Measurements from ENCODE around the gene LCTL.

LCTL gene

DNA sequence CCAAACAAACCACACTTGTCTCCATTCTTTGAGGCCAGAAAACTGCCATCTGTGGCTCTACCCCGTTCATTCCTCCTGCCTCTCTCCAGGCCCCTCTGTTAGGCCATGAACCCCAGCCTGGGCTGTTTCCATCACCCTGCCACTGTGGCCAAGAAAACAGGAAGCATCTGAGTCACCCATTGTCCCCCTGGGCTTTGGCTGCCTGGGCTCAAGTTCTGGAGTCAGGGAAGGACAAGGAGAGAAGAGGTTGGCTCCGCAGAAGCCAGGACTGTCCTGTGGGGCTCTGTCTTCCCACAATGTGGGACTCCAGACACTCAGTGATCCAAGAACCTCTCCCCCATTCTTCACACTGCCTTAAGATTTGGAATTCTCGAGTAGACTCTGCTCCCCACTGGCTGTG lies 14.8 kb upstream of the LCTL start:
- Mint-ChIP-seq H3K27ac (no peak overlapping the region), H3K9me3 (no peaks in the 10 kb centered on the region), H3K27me3 (no peaks in the 10 kb centered on the region), H3K4me3 (no peak overlapping the region), H3K36me3 (no peaks in the 10 kb centered on the region), H3K4me1 (no peaks in the 10 kb centered on the region)
- ATAC-seq: no peak

DNA sequence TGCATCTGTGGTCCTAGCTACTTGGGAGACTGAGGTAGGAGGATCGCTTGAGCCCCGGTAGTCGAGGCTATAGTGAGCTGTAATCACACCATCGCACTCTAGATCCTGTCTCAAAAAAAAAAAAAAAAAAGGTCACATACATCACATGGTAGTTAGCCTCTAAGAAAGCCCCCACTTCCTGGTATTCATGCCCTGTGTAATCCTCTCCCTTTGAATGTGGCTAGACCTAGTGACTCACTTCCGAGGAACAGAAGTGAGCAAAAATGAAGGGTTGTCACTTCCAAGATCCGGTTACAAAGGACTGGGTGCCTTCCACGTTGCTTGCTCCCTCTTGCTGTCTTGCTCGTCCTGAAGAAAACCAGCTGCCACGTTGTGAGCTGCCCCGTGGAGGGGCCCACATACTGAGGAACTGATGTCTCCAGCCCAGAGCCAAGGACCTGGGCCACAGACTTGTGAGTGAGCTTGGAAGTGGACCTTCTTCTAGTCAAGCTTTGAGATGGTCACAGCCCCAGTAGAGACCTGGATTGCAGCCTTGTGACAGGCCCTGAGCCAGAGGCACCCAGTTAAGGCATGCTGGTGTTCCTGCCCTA lies 12.6 kb upstream of the LCTL start:
- H3K27me3 Mint-ChIP-seq: no peaks in the 10 kb centered on the region
- H3K36me3 Mint-ChIP-seq: no peaks in the 10 kb centered on the region
- no peak overlapping the region for H3K27ac Mint-ChIP-seq
- peaks cover 11% of the 10 kb centered on the region for H3K4me1 Mint-ChIP-seq
- H3K4me3 Mint-ChIP-seq: no peak overlapping the region
- no peaks in the 10 kb centered on the region for H3K9me3 Mint-ChIP-seq
- ATAC-seq: no peak

DNA sequence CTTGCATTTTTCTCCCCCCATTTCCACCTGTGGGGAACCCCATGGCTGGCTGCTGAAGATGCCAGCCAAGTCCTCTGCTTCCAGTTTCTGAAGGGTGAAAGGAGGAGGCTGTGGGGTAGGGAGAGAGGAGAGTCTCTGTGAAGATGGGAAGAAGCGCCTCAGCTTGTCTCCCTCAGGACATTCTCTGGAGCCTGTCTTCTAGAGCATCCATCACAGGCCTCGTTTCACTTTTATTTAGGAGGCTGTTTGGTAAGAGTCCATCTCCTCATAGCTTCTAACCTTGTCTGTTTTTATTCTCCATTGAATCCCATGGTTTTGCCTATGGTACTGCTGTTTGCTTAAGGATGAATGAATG lies 8.8 kb upstream of the LCTL start:
- no peak for ATAC-seq
- Mint-ChIP-seq H3K27ac (no peak overlapping the region), H3K36me3 (no peaks in the 10 kb centered on the region), H3K9me3 (peaks cover 4% of the 10 kb centered on the region), H3K27me3 (no peaks in the 10 kb centered on the region), H3K4me1 (peaks cover 14% of the 10 kb centered on the region), H3K4me3 (no peak overlapping the region)

DNA sequence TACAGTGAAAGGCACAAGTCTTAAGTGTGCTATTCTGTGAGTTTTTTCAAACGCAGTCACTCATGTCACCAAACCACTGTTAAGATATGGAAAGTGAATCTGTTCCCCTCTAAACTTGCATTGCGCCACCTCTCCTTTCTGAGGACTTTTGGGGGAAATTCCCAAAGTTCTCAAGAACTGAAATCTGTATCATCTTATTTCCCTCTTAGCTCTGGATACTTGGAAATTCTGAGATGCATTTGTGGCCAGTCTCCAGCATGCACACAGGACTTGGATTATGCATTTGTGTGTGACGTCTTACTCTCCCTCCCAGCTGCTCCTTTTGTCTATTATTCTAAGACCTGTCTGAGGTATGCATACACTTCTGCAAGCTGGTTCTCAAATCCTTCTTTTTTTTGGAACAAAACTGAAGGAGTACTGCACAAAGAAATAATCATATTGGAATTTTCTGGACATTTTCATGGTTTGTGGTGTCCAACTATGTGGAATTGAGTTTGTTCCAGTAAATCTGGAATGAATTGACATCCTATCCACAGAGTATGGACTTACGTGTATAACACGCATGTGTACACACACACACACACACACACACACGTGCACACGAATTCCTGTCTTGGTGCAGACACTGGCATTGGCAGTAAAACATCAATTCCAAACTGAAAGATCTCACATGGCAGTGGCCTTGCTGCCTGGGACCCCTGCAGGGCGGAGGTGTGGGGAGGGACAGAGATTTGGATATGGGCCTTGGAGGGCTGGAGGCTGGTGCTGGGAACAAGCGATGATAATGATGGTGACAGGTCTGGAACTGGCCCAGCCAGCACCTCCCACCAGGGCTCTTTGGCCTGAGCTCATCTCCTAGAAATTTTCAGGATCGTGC lies 8.2 kb upstream of the LCTL start:
- Mint-ChIP-seq H3K4me1 (peaks cover 14% of the 10 kb centered on the region), H3K27ac (peak overlapping the region; percentile 15), H3K36me3 (no peaks in the 10 kb centered on the region), H3K4me3 (no peak overlapping the region), H3K9me3 (peaks cover 4% of the 10 kb centered on the region), H3K27me3 (no peaks in the 10 kb centered on the region)
- ATAC-seq: peak; percentile 53

DNA sequence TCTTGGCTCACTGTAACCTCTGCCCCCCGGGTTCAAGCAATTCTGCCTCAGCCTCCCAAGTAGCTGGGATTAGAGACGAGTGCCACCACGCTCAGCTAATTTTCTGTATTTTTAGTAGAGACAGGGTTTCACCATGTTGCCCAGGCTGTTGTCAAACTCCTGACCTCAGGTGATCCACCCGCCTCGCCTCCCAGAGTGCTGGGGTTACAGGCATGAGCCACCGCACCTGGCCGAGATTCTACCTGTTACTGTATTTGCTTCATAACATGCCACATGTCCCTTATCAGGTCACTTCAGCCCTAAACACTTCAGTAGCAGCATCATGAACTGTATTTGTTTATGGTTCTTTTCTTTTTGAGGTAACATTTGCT lies 7.5 kb upstream of the LCTL start:
- Mint-ChIP-seq H3K4me1 (peaks cover 14% of the 10 kb centered on the region), H3K27me3 (no peaks in the 10 kb centered on the region), H3K27ac (peak overlapping the region; percentile 15), H3K36me3 (no peaks in the 10 kb centered on the region), H3K9me3 (peaks cover 4% of the 10 kb centered on the region), H3K4me3 (no peak overlapping the region)
- no peak for ATAC-seq

DNA sequence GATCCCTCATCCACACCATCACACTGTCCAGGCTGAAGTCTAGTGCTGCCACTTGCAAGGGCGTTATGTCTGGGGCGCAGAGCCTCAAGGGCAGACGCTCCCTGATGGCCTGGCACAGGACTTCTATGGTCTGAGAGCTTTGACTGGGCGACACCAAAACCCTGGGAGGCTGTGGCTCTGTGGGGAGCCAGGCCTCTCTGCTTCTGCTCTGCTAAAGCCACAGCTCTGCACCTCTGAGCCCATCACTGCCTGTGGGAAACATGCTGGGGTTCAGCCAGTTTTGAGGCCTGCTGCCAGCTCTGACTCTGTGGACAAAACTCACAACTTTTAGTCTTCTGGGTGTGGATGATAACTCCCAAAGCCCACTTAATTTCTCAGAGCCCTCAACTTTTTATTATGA lies 6.3 kb upstream of the LCTL start:
- H3K27me3 Mint-ChIP-seq: peaks cover 4% of the 10 kb centered on the region
- H3K27ac Mint-ChIP-seq: peak overlapping the region; percentile 51
- no peak for ATAC-seq
- peaks cover 4% of the 10 kb centered on the region for H3K9me3 Mint-ChIP-seq
- peaks cover 17% of the 10 kb centered on the region for H3K4me1 Mint-ChIP-seq
- no peak overlapping the region for H3K4me3 Mint-ChIP-seq
- H3K36me3 Mint-ChIP-seq: no peaks in the 10 kb centered on the region

DNA sequence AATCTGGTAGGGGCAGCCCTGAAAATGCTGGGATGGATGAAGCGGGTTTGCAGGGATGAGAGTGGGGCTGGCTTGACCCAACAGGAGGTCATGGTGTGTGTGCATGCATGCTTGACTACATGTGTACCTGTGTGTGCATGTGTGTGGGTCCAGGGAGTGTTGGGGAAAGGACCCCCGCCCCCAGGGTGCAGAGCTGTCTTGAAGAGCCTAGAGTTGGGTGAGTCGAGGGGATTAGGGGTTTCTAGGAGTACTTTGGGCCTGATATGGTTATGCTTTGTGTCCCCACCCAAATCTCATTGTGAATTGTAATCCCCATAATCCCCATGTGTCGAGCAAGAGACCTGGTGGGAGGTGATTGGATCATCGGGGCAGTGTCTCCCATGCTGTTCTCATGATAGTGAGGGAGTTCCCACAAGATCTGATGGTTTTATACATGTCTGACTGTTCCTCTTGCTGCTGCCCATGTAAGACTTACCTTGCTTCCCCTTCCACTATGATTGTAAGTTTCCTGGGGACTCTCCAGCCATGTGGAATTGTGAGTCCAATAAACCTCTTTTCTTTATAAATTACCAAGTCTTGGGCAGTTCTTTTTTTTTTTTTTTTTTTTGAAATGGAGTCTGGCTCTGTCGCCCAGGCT lies 5.2 kb upstream of the LCTL start:
- peaks cover 24% of the 10 kb centered on the region for H3K4me1 Mint-ChIP-seq
- H3K4me3 Mint-ChIP-seq: no peak overlapping the region
- peaks cover 12% of the 10 kb centered on the region for H3K27me3 Mint-ChIP-seq
- peaks cover 4% of the 10 kb centered on the region for H3K9me3 Mint-ChIP-seq
- H3K36me3 Mint-ChIP-seq: no peaks in the 10 kb centered on the region
- no peak for ATAC-seq
- no peak overlapping the region for H3K27ac Mint-ChIP-seq

DNA sequence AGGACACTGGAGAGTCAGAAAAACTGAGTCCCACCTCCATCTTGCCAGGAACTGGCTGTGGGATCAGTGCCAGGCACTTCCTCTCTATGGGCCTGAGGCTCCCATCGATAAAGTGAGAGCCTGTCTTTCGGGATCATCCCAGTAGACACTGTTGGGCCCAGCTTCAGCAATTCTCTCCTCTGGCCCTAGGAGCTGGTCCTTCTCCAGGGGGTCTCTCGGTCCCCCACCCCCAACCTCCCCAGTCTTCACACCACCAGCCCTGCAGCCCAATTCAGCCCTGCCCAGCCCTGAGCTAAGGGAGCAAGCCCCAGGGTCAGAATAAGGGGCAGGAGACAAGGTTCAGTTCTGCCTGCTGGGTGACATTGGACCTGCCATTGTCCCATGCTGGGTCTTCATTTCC lies 4.5 kb upstream of the LCTL start:
- H3K27ac Mint-ChIP-seq: no peak overlapping the region
- H3K4me1 Mint-ChIP-seq: peaks cover 24% of the 10 kb centered on the region
- ATAC-seq: no peak
- H3K9me3 Mint-ChIP-seq: peaks cover 4% of the 10 kb centered on the region
- peaks cover 12% of the 10 kb centered on the region for H3K27me3 Mint-ChIP-seq
- H3K4me3 Mint-ChIP-seq: no peak overlapping the region
- H3K36me3 Mint-ChIP-seq: no peaks in the 10 kb centered on the region

DNA sequence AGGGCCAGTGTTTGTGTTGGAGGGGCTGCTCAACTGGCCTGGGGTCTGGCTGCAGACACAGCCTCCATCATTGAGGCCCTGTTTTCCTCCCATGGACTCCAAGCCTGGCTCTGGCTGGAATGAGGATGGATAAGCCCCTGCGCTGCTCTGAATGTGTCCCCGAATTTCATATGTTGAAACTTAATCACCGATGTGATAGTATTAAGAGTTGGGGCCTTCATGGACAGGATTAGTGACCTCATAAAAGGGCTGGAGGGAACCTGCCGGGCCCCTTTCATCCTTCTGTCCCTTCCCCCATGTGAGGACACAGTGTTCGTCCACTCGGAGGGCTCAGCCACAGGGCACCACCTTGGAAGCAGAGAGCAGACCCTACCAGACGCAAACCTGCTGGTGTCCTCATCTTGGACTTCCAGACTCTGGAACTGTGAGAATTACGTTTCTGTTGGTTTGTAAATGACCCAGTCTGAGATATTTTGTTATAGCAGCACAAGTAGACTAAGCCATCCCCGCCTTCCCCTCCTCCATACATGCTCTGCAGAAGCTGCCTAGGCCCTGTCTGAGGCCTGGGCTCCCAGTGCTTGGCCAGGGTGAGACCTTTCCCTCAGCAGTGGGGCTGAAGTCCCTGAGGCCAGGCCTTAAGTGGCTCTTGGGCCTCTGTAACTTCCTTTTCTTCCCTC lies 3.8 kb upstream of the LCTL start:
- Mint-ChIP-seq H3K27me3 (peaks cover 12% of the 10 kb centered on the region), H3K27ac (no peak overlapping the region), H3K4me1 (peaks cover 24% of the 10 kb centered on the region), H3K9me3 (peaks cover 4% of the 10 kb centered on the region), H3K36me3 (no peaks in the 10 kb centered on the region), H3K4me3 (no peak overlapping the region)
- no peak for ATAC-seq

DNA sequence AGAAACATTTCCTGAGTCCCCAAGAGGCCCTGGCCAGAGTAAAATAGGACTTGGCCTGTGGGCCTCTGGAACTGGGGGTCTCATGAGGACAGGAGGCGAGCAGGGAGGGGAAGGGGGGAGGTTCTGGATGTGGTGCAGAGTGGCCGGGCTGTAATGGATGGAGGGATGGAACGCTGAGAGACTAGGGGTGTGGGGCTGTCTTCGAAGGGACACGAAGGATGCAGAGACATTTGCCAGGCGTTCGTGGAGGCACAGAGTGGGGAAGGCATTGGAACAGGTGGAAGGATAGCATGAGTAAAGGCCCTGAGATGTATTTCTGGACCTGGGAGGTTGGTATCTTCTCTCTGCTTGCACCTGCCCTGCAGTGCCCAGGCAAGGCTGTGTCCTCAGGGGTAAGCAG lies 2.1 kb upstream of the LCTL start:
- ATAC-seq: no peak
- Mint-ChIP-seq H3K9me3 (peaks cover 4% of the 10 kb centered on the region), H3K27ac (no peak overlapping the region), H3K4me3 (no peak overlapping the region), H3K27me3 (peaks cover 12% of the 10 kb centered on the region), H3K36me3 (no peaks in the 10 kb centered on the region), H3K4me1 (peaks cover 10% of the 10 kb centered on the region)

DNA sequence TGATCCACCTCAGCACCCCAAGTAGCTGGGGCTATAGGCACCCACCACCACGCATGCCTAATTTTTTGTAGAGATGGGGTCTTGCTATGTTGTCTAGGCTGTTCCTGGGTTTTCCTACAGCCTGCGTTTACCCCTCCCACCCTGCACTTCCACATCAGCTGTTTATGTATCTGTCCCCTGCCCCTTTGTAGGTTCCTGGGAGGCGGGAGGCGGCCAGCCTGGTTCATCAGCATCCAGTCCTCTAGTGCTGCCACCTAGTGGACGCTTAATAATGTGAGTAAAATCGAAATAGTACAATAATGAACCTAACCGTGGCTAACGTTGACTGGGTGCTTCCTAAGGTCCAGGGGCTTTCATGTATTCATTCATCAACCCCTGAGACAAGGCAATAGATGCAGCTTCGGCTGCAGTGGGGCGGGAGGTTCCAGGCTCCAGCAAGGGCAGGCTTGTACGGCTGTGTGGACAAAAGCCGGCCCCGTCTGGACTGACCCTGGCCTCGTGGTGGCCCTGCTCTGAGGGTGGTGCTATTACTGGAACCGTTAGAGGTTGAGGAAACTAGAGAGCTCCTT lies 1.2 kb upstream of the LCTL start:
- peak overlapping the region; percentile 40 for H3K27ac Mint-ChIP-seq
- no peak overlapping the region for H3K4me3 Mint-ChIP-seq
- peaks cover 4% of the 10 kb centered on the region for H3K9me3 Mint-ChIP-seq
- peak; percentile 51 for ATAC-seq
- no peaks in the 10 kb centered on the region for H3K36me3 Mint-ChIP-seq
- peaks cover 10% of the 10 kb centered on the region for H3K4me1 Mint-ChIP-seq
- H3K27me3 Mint-ChIP-seq: peaks cover 12% of the 10 kb centered on the region

DNA sequence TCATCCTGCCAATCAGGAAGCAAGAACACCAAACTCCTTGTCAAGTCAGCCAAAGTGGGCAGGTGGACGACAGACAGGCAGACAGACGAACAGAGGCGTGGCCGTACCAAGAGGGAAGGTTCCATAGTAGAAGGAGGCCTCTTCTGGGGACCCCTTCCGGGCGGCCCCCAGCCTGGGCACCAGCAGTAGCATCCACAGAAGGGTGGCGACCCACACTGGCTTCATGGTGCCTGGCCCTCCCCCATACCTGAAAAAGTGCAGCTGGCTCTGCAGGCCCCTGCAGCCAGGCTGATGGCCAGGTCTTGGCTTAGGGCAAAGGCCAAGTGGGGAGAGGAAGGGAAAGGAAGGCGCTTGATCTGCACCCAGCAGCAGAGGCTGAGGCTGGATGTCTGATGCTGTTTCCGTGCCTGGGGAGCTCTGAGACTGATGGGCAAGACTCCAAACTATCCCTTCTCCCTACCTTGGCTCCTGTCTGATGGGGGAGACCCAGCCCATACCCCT lies 607 bp downstream of the LCTL start:
- no peak for ATAC-seq
- Mint-ChIP-seq H3K4me3 (no peak overlapping the region), H3K27me3 (peaks cover 12% of the 10 kb centered on the region), H3K27ac (no peak overlapping the region), H3K36me3 (no peaks in the 10 kb centered on the region), H3K4me1 (peaks cover 10% of the 10 kb centered on the region), H3K9me3 (no peaks in the 10 kb centered on the region)

DNA sequence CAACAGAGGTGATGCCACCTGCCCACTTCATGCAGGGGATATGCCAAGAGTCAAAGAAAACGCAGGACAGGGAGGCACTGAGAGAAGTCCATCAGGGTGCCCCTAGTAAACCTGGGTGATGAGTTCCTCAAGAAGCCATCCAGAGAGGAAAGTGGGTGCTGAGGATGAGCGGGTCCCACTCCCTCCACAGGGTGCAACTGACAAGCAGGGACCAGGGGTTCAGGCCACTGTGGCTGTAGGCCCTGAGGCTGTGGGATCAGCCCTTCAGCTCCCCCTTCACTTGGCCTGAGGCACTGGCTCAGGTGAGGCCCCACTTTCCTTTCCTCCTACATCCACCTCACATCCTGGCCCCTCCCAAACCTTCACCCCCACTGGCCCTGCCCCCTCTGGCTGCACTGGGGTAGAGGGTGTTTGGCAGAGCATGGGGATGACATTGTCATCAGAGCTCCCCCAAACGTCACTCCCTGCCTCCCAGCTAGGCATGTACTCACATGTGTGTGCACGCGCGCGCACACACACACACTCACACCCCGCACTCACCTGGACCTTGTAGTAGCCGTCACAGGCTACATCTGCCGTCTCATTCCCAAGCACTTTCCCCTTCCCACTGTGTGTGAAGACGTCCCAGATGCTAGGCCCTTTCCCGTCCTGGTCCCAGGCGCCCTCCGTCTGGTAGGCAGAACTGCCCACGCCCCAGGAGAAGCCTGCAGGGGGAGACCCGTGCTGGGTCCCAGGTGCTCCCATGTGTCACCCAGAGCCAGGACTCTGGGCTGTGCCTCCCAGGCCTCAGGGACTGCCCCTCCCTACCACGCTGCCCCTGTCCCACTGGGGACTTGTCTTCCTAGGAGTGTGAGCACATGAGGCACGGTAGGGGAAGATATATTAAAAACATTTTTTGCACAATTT lies 1.4 kb downstream of the LCTL start:
- Mint-ChIP-seq H3K9me3 (no peaks in the 10 kb centered on the region), H3K36me3 (no peaks in the 10 kb centered on the region), H3K27me3 (peaks cover 12% of the 10 kb centered on the region), H3K4me3 (no peak overlapping the region), H3K4me1 (peaks cover 10% of the 10 kb centered on the region), H3K27ac (no peak overlapping the region)
- peak; percentile 18 for ATAC-seq

DNA sequence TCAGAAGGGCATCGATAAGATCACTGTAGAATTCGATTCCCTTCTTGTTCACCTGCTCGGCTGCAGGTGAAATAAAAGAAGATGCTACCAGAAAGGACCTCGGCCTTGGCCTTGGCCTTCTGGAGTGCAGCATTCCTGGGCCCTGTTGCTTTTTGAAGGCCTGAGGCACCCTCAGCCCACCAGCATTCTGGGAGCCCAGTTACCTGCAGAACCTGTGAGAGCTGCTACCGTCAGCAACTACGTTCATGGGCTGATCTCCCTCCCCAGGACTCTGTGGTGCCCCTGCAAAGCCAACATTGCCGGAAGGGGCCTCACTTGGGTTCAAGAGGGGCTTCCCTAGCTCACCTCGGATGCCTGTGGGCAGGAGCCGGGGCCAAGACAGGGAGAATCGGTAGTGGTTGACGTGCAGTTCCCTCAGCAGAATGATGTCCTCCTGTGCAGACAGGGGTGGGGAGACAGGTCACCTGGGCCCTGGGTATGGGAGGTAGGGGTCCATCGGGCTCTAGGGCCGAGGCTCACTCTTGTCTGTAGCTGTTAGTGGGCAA lies 2.2 kb downstream of the LCTL start:
- Mint-ChIP-seq H3K9me3 (no peaks in the 10 kb centered on the region), H3K36me3 (no peaks in the 10 kb centered on the region), H3K4me1 (peaks cover 10% of the 10 kb centered on the region), H3K27me3 (peaks cover 12% of the 10 kb centered on the region), H3K4me3 (no peak overlapping the region), H3K27ac (no peak overlapping the region)
- no peak for ATAC-seq
